ENCODE data around the gene ATL2.

The ATL2 gene

GRCh38 chr2:38409156-38410102, 32.4 kb upstream of the ATL2 start:
- Histone ChIP-seq H3K9me3 (ENCODE audit: control insufficient read depth, low read depth, low read length) (peaks cover 4% of the 10 kb centered on the region), H3K36me3 (ENCODE audit: control insufficient read depth, low read depth, low read length) (no peaks in the 10 kb centered on the region), H3K27me3 (ENCODE audit: control insufficient read depth, insufficient read depth, low read length) (no peaks in the 10 kb centered on the region), H3K4me1 (ENCODE audit: control insufficient read depth, low read depth, low read length) (peaks cover 28% of the 10 kb centered on the region), H3K27ac (ENCODE audit: low read length) (no peak overlapping the region), H3K9ac (ENCODE audit: low read length) (no peak overlapping the region), H3K4me3 (ENCODE audit: low read length) (no peak overlapping the region)

GRCh38 chr2:38407111-38407682, 30.1 kb upstream of the ATL2 start:
- Histone ChIP-seq H3K27ac (ENCODE audit: low read length) (no peak overlapping the region), H3K9ac (ENCODE audit: low read length) (no peak overlapping the region)

GRCh38 chr2:38406597-38407110, 29.6 kb upstream of the ATL2 start:
- H3K4me1 ChIP-seq (ENCODE audit: control insufficient read depth, low read depth, low read length) = peaks cover 28% of the 10 kb centered on the region
- no peak overlapping the region for H3K4me3 ChIP-seq (ENCODE audit: low read length)
- no peaks in the 10 kb centered on the region for H3K27me3 ChIP-seq (ENCODE audit: control insufficient read depth, insufficient read depth, low read length)
- no peaks in the 10 kb centered on the region for H3K36me3 ChIP-seq (ENCODE audit: control insufficient read depth, low read depth, low read length)
- H3K9me3 ChIP-seq (ENCODE audit: control insufficient read depth, low read depth, low read length) = peaks cover 4% of the 10 kb centered on the region
- H3K9ac ChIP-seq (ENCODE audit: low read length) = no peak overlapping the region
- no peak overlapping the region for H3K27ac ChIP-seq (ENCODE audit: low read length)

More at GRCh38 chr2:38407111-38407682, 30.1 kb upstream of the ATL2 start:
- Histone ChIP-seq H3K27me3 (ENCODE audit: control insufficient read depth, insufficient read depth, low read length) (no peaks in the 10 kb centered on the region), H3K9me3 (ENCODE audit: control insufficient read depth, low read depth, low read length) (peaks cover 4% of the 10 kb centered on the region), H3K36me3 (ENCODE audit: control insufficient read depth, low read depth, low read length) (no peaks in the 10 kb centered on the region), H3K4me1 (ENCODE audit: control insufficient read depth, low read depth, low read length) (peaks cover 28% of the 10 kb centered on the region), H3K4me3 (ENCODE audit: low read length) (no peak overlapping the region)

GRCh38 chr2:38405917-38406596, 29.0 kb upstream of the ATL2 start:
- H3K27ac ChIP-seq (ENCODE audit: low read length) = no peak overlapping the region
- H3K36me3 ChIP-seq (ENCODE audit: control insufficient read depth, low read depth, low read length) = no peaks in the 10 kb centered on the region
- no peak overlapping the region for H3K4me3 ChIP-seq (ENCODE audit: low read length)
- no peaks in the 10 kb centered on the region for H3K27me3 ChIP-seq (ENCODE audit: control insufficient read depth, insufficient read depth, low read length)
- no peak overlapping the region for H3K9ac ChIP-seq (ENCODE audit: low read length)
- peaks cover 28% of the 10 kb centered on the region for H3K4me1 ChIP-seq (ENCODE audit: control insufficient read depth, low read depth, low read length)
- peaks cover 4% of the 10 kb centered on the region for H3K9me3 ChIP-seq (ENCODE audit: control insufficient read depth, low read depth, low read length)

- Histone ChIP-seq H3K36me3 (ENCODE audit: control insufficient read depth, low read depth, low read length) (no peaks in the 10 kb centered on the region), H3K4me3 (ENCODE audit: low read length) (no peak overlapping the region), H3K9ac (ENCODE audit: low read length) (no peak overlapping the region), H3K9me3 (ENCODE audit: control insufficient read depth, low read depth, low read length) (peaks cover 4% of the 10 kb centered on the region), H3K4me1 (ENCODE audit: control insufficient read depth, low read depth, low read length) (no peaks in the 10 kb centered on the region), H3K27ac (ENCODE audit: low read length) (no peak overlapping the region), H3K27me3 (ENCODE audit: control insufficient read depth, insufficient read depth, low read length) (no peaks in the 10 kb centered on the region)
Observed at GRCh38 chr2:38400513-38400912, 23.4 kb upstream of the ATL2 start.

- no peaks in the 10 kb centered on the region for H3K27me3 ChIP-seq (ENCODE audit: control insufficient read depth, insufficient read depth, low read length)
- no peaks in the 10 kb centered on the region for H3K36me3 ChIP-seq (ENCODE audit: control insufficient read depth, low read depth, low read length)
- no peaks in the 10 kb centered on the region for H3K4me1 ChIP-seq (ENCODE audit: control insufficient read depth, low read depth, low read length)
- H3K27ac ChIP-seq (ENCODE audit: low read length) = no peak overlapping the region
- H3K4me3 ChIP-seq (ENCODE audit: low read length) = no peak overlapping the region
- H3K9me3 ChIP-seq (ENCODE audit: control insufficient read depth, low read depth, low read length) = no peaks in the 10 kb centered on the region
- H3K9ac ChIP-seq (ENCODE audit: low read length) = no peak overlapping the region
Observed at GRCh38 chr2:38398739-38399138, 21.7 kb upstream of the ATL2 start.

GRCh38 chr2:38394903-38395341, 17.8 kb upstream of the ATL2 start:
- Histone ChIP-seq H3K27ac (ENCODE audit: low read length) (no peak overlapping the region), H3K9me3 (ENCODE audit: control insufficient read depth, low read depth, low read length) (no peaks in the 10 kb centered on the region), H3K4me3 (ENCODE audit: low read length) (no peak overlapping the region), H3K4me1 (ENCODE audit: control insufficient read depth, low read depth, low read length) (no peaks in the 10 kb centered on the region), H3K9ac (ENCODE audit: low read length) (no peak overlapping the region), H3K27me3 (ENCODE audit: control insufficient read depth, insufficient read depth, low read length) (no peaks in the 10 kb centered on the region), H3K36me3 (ENCODE audit: control insufficient read depth, low read depth, low read length) (no peaks in the 10 kb centered on the region)

GRCh38 chr2:38394041-38394440, 17.0 kb upstream of the ATL2 start:
- no peak overlapping the region for H3K27ac ChIP-seq (ENCODE audit: low read length)
- no peak overlapping the region for H3K4me3 ChIP-seq (ENCODE audit: low read length)
- H3K9me3 ChIP-seq (ENCODE audit: control insufficient read depth, low read depth, low read length) = no peaks in the 10 kb centered on the region
- H3K4me1 ChIP-seq (ENCODE audit: control insufficient read depth, low read depth, low read length) = no peaks in the 10 kb centered on the region
- no peaks in the 10 kb centered on the region for H3K27me3 ChIP-seq (ENCODE audit: control insufficient read depth, insufficient read depth, low read length)
- H3K36me3 ChIP-seq (ENCODE audit: control insufficient read depth, low read depth, low read length) = no peaks in the 10 kb centered on the region
- no peak overlapping the region for H3K9ac ChIP-seq (ENCODE audit: low read length)

- H3K9me3 ChIP-seq (ENCODE audit: control insufficient read depth, low read depth, low read length) = no peaks in the 10 kb centered on the region
- H3K4me3 ChIP-seq (ENCODE audit: low read length) = no peak overlapping the region
- no peak overlapping the region for H3K27ac ChIP-seq (ENCODE audit: low read length)
- H3K27me3 ChIP-seq (ENCODE audit: control insufficient read depth, insufficient read depth, low read length) = no peaks in the 10 kb centered on the region
- H3K4me1 ChIP-seq (ENCODE audit: control insufficient read depth, low read depth, low read length) = peaks cover 3% of the 10 kb centered on the region
- H3K36me3 ChIP-seq (ENCODE audit: control insufficient read depth, low read depth, low read length) = no peaks in the 10 kb centered on the region
- no peak overlapping the region for H3K9ac ChIP-seq (ENCODE audit: low read length)
Observed at GRCh38 chr2:38390947-38391346, 13.9 kb upstream of the ATL2 start.

- Histone ChIP-seq H3K9me3 (ENCODE audit: control insufficient read depth, low read depth, low read length) (no peaks in the 10 kb centered on the region), H3K27me3 (ENCODE audit: control insufficient read depth, insufficient read depth, low read length) (no peaks in the 10 kb centered on the region), H3K27ac (ENCODE audit: low read length) (no peak overlapping the region), H3K9ac (ENCODE audit: low read length) (no peak overlapping the region), H3K36me3 (ENCODE audit: control insufficient read depth, low read depth, low read length) (no peaks in the 10 kb centered on the region), H3K4me1 (ENCODE audit: control insufficient read depth, low read depth, low read length) (peaks cover 3% of the 10 kb centered on the region), H3K4me3 (ENCODE audit: low read length) (no peak overlapping the region)
Observed at GRCh38 chr2:38387887-38388286, 10.8 kb upstream of the ATL2 start.

- no peak overlapping the region for H3K9ac ChIP-seq (ENCODE audit: low read length)
- H3K4me3 ChIP-seq (ENCODE audit: low read length) = no peak overlapping the region
- H3K27me3 ChIP-seq (ENCODE audit: control insufficient read depth, insufficient read depth, low read length) = no peaks in the 10 kb centered on the region
- H3K4me1 ChIP-seq (ENCODE audit: control insufficient read depth, low read depth, low read length) = peaks cover 3% of the 10 kb centered on the region
- no peaks in the 10 kb centered on the region for H3K9me3 ChIP-seq (ENCODE audit: control insufficient read depth, low read depth, low read length)
- no peak overlapping the region for H3K27ac ChIP-seq (ENCODE audit: low read length)
- H3K36me3 ChIP-seq (ENCODE audit: control insufficient read depth, low read depth, low read length) = no peaks in the 10 kb centered on the region
Observed at GRCh38 chr2:38386821-38387220, 9.7 kb upstream of the ATL2 start.

Data from iPS-18a (cell line).